NCI-H2107 treated with DMSO at 0.1 percent for 48 hours (cell line): ENCODE measurements around the gene EPHB1.
A peak's percentile ranks its signal among the peaks of the same experiment; 100 is the strongest.

Experiments
- DNase-seq: peaks from one replicate; lab custom pipeline; 2025; ENCODE audit not compliant: unreplicated experiment; lab: John Stamatoyannopoulos, UW

EPHB1 gene

GRCh38 chr3:134904776-134905646, 110.0 kb downstream of the EPHB1 start:
- no peak for DNase-seq

- DNase-seq = no peak
Observed at GRCh38 chr3:134905647-134905935, 110.5 kb downstream of the EPHB1 start.

GRCh38 chr3:134908271-134908670, 113.2 kb downstream of the EPHB1 start:
- DNase-seq = no peak

GRCh38 chr3:134910026-134910425, 115.0 kb downstream of the EPHB1 start:
- DNase-seq = no peak

GRCh38 chr3:134911586-134912548, 116.8 kb downstream of the EPHB1 start:
- no peak for DNase-seq

GRCh38 chr3:134916276-134916961, 121.4 kb downstream of the EPHB1 start:
- DNase-seq = no peak

- no peak for DNase-seq
Observed at GRCh38 chr3:134917631-134918030, 122.6 kb downstream of the EPHB1 start.

GRCh38 chr3:134918441-134918840, 123.4 kb downstream of the EPHB1 start:
- DNase-seq = no peak

- DNase-seq = peak; percentile 91
Observed at GRCh38 chr3:134922101-134922500, 127.0 kb downstream of the EPHB1 start.

GRCh38 chr3:134922866-134923265, 127.8 kb downstream of the EPHB1 start:
- no peak for DNase-seq

GRCh38 chr3:134923286-134923685, 128.2 kb downstream of the EPHB1 start:
- DNase-seq = no peak

GRCh38 chr3:134927599-134927998, 132.5 kb downstream of the EPHB1 start:
- DNase-seq = no peak

GRCh38 chr3:134928392-134928791, 133.3 kb downstream of the EPHB1 start:
- no peak for DNase-seq

GRCh38 chr3:134928819-134929218, 133.8 kb downstream of the EPHB1 start:
- no peak for DNase-seq

GRCh38 chr3:134929976-134930375, 134.9 kb downstream of the EPHB1 start:
- no peak for DNase-seq

GRCh38 chr3:134931045-134931785, 136.2 kb downstream of the EPHB1 start:
- DNase-seq = no peak

- no peak for DNase-seq
Observed at GRCh38 chr3:134932035-134932434, 137.0 kb downstream of the EPHB1 start.

GRCh38 chr3:134933997-134934396, 138.9 kb downstream of the EPHB1 start:
- DNase-seq = peak; percentile 36

- DNase-seq = no peak
Observed at GRCh38 chr3:134934933-134935332, 139.9 kb downstream of the EPHB1 start.

- no peak for DNase-seq
Observed at GRCh38 chr3:134937256-134938028, 142.4 kb downstream of the EPHB1 start.
